SK-N-MC (cell line): ENCODE data around the gene KIRREL1.

Source experiments
- EZH2 ChIP-seq: fragments of 200-600 bp; sonication (generic); IDR thresholded peaks from one replicate; pipeline ENCODE4 v1.6.1; 2017; ENCODE audit warnings: antibody characterized with exemption
- POLR2AphosphoS5 ChIP-seq: IDR thresholded peaks from 2 replicates; pipeline ENCODE4 v1.6.1; 2012; ENCODE audit warnings: mild to moderate bottlenecking, low read depth, low read length, borderline replicate concordance

DNA sequence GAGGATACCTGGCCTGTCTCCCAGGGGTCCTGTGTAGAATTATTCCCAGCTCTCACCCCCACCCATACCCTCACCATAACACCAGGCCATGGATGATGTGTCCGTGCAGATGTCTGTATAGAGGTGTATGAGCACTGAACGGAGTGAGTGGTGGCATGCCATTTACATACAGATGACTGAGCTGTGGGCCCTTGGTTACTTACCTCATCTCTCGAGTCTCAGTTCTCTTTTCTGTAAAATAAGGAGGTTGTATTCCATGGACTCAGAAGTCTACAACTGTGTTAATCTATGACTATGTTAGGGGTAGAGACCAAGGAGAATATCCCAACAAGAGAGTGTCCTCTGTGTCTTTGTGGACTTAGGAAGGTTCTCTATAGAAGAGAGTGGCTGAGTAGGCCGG lies 121.7 kb downstream of the KIRREL1 start:
- TF ChIP-seq POLR2AphosphoS5 (no peak), EZH2 (no peak)
